Suprapubic skin (tissue), 3 donors: Measurements from ENCODE around the gene ZBTB46.
"Not testable (repeated sequence)": the region's sequence is repeated elsewhere in the genome, so short reads cannot be mapped to it uniquely, and the experiment has no call there.

Source experiments
- CTCF ChIP-seq, 2 donors: fragments of 200-600 bp in 1 of 2; fragments of 450-650 bp in 1 of 2; sonication (generic) in 1 of 2; IDR thresholded peaks; one replicate each; pipeline ENCODE4 v1.5.1; 2016 to 2019; ENCODE audit warnings: antibody characterized with exemption in 2 of 2, mild to moderate bottlenecking in 1 of 2, moderate library complexity in 1 of 2
- POLR2AphosphoS5 ChIP-seq, 3 donors: sonication (generic); formaldehyde crosslinking; IDR thresholded peaks; one replicate each; pipeline ENCODE4 v1.6.1; 2017; ENCODE audit warnings: antibody characterized with exemption in 3 of 3

GRCh38 chr20:63800411-63800810 is 30.7 kb downstream of the ZBTB46 start:
- not testable (repeated sequence) for TF ChIP-seq CTCF, POLR2AphosphoS5 (IDR thresholded peaks at IDR 0.05)
